ENCODE results near the gene BBS9. TPM values are rescaled to one million over a fixed set of nuclear protein-coding genes. Genes with fewer than 3 reads are reported as not detected.

Gene BBS9
- total RNA-seq, 1 experiment from 2014 or later: 26.4 TPM

GRCh38 chr7:33215992-33216391 is 86.6 kb downstream of the BBS9 start:
- no peaks in the 10 kb centered on the region for H3K79me2 ChIP-seq (ENCODE audit: insufficient read depth, low read length)
- H3K23me2 ChIP-seq (ENCODE audit: insufficient read length, low read depth, low read length, poor library complexity, severe bottlenecking): no peaks in the 10 kb centered on the region
- no peaks in the 10 kb centered on the region for H3K4me1 ChIP-seq (ENCODE audit: insufficient read depth, low read length)
- Mint-ChIP-seq H3K4me1 (peaks cover 12 to 14% of the 10 kb centered on the region in 2 experiments), H3K4me3 (no peak overlapping the region), H3K36me3 (ENCODE audit: insufficient read depth in 1 of 3, low read depth in 3 of 3) (peaks cover 1 to 40% (median 2%) of the 10 kb centered on the region in 3 experiments; a peak in 5 of 7 replicates), H3K9me3 (peaks cover 21 to 24% of the 10 kb centered on the region in 2 experiments), H3K27ac (no peak overlapping the region), H3K27me3 (ENCODE audit: low read depth) (no peaks in the 10 kb centered on the region)
- no CpG with 5 or more reads among the region's 1 CpG for WGBS (ENCODE audit: extremely low coverage, insufficient read length, low lambda C conversion rate)
- no peak for DNase-seq
- no peak overlapping the region for H4K8ac ChIP-seq (replicated peaks; ENCODE audit: insufficient read length, low read depth, low read length)
- no peaks in the 10 kb centered on the region for H3K9me3 ChIP-seq (ENCODE audit: control insufficient read depth, low read depth, low read length)
- no peak overlapping the region for H2BK12ac ChIP-seq (ENCODE audit: insufficient read length, low read depth, low read length)
- no peak overlapping the region for H3K4ac ChIP-seq (ENCODE audit: low read depth, low read length)
- no peak for TF ChIP-seq CTCF (conservative IDR thresholded peaks at IDR 0.05)
- H2BK5ac ChIP-seq (ENCODE audit: insufficient read length, low read length): no peak overlapping the region
- no peak overlapping the region for H3K27ac ChIP-seq (ENCODE audit: insufficient read length, low read depth, low read length)
- no peak overlapping the region for H2AFZ ChIP-seq (ENCODE audit: low read length)
- no peak overlapping the region for H4K5ac ChIP-seq (ENCODE audit: insufficient read length, low read depth, low read length)
- H2BK20ac ChIP-seq (ENCODE audit: low read depth, low read length, poor library complexity, severe bottlenecking): no peak overlapping the region
- H3K27me3 ChIP-seq (ENCODE audit: insufficient read depth, low read length): no peaks in the 10 kb centered on the region
- no peak overlapping the region for H3K56ac ChIP-seq (ENCODE audit: insufficient read length, low read depth, low read length)
- no peak overlapping the region for H2BK15ac ChIP-seq (ENCODE audit: low read depth, low read length)
- H4K91ac ChIP-seq (ENCODE audit: insufficient read length, low read depth, low read length): no peak overlapping the region
- no peak overlapping the region for H2AK5ac ChIP-seq (ENCODE audit: insufficient read length, low read length)
- H3K79me1 ChIP-seq (ENCODE audit: insufficient read depth, low read depth, low read length, poor library complexity, severe bottlenecking): no peaks in the 10 kb centered on the region
- no peak overlapping the region for H3K9ac ChIP-seq (ENCODE audit: extremely low read depth, insufficient read length, low read length)
- no peak overlapping the region for H3T11ph ChIP-seq (ENCODE audit: low read length)
- no peak overlapping the region for H3K4me2 ChIP-seq (ENCODE audit: insufficient read depth, insufficient read length, low read length)
- no peaks in the 10 kb centered on the region for H4K20me1 ChIP-seq (ENCODE audit: control insufficient read depth, insufficient read depth, insufficient read length)
- H3K18ac ChIP-seq (ENCODE audit: insufficient read length, low read depth, low read length): no peak overlapping the region
- no peak overlapping the region for H2BK120ac ChIP-seq (ENCODE audit: low read depth, low read length, poor library complexity, severe bottlenecking)
- H3K14ac ChIP-seq (ENCODE audit: insufficient read depth, low read length): no peak overlapping the region
- no peak overlapping the region for H3K23ac ChIP-seq (ENCODE audit: insufficient read length, low read depth, low read length)
